ENCODE data around the gene TMEM163.
"Not testable (repeated sequence)": the region's sequence is repeated elsewhere in the genome, so short reads cannot be mapped to it uniquely, and the experiment has no call there.

Gene TMEM163

GRCh38 chr2:134718817-134719814, at the start of gene TMEM163:
TSS of gene TMEM163 (minus strand) at chr2:134719000.
- DNase-seq = peak; percentile 34

GRCh38 chr2:134766583-134766982, 47.8 kb upstream of the TMEM163 start:
- DNase-seq = no peak

GRCh38 chr2:134765987-134766386, 47.2 kb upstream of the TMEM163 start:
- no peak for DNase-seq

DNA sequence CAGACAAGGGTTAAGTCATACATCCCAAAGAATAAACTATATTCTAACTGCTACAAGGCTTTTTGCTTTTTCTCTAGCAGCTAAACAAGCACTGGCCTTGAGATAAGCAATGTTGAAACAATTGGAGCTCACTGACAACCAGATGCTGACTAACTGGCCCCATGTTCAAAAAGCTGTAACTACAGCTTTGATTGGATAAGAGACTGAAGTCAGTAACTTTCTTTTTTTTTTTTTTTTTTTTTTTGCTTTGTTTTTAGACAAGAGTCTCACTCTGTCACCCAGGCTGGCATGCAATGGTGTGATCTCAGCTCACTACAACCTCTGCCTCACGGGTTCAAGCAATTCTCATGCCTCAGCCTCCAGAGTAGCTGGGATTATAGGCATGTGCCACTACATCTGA, 45.4 kb upstream of the TMEM163 start:
- no peak for DNase-seq

GRCh38 chr2:134763164-134763710, 44.4 kb upstream of the TMEM163 start:
- no peak for DNase-seq

GRCh38 chr2:134762508-134762907, 43.7 kb upstream of the TMEM163 start:
- DNase-seq = no peak

- no peak for DNase-seq
Observed at GRCh38 chr2:134760385-134760784, 41.6 kb upstream of the TMEM163 start.

GRCh38 chr2:134758633-134759032, 39.8 kb upstream of the TMEM163 start:
- DNase-seq = no peak

GRCh38 chr2:134751981-134752380, 33.2 kb upstream of the TMEM163 start:
- not testable (repeated sequence) for DNase-seq

- DNase-seq = no peak
Observed at GRCh38 chr2:134745546-134745945, 26.7 kb upstream of the TMEM163 start.

DNA sequence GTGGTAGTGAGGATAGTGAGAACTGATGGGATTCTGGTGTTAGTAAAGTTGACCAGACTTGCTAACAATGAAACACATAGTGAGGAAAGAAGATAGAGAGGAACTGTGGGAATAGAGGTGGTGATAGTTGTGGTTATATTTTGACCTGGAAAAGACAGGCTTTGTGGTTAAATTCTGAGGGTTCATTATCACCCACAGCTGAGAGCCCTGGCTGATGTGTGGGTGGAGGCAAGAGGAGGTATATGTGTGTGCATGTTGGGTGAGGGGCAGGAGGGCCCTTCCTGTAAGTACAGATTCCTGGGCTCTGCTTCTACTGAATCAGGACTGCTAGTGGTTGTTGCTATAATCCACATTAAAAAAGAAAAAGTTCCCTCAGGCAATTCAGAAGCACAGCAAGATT, 26.2 kb upstream of the TMEM163 start:
- no peak for DNase-seq

DNA sequence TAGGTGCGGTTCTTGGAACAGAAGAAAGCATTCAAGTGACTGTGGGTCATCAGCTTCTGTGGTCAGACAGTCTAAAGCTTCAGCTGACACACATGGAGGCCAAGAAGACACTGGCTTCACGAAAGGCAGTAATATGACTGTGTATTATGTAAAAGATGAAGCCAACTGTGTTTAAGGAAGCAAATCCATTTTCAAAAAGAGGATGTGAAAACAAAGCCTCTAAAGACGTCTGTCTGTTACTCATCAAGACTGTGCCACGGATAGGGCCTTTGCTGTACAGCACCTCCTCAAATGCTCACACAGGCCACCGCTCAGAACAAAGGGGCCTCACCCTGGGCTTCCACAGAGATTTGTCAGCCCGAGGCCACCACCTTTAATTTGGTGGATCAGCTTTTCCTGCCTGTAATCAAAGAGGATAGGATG, 21.1 kb upstream of the TMEM163 start:
- DNase-seq = no peak

- no peak for DNase-seq
Observed at GRCh38 chr2:134739236-134739878, 20.6 kb upstream of the TMEM163 start.

- no peak for DNase-seq
Observed at GRCh38 chr2:134738141-134738870, 19.5 kb upstream of the TMEM163 start.

- no peak for DNase-seq
Observed at GRCh38 chr2:134737671-134738070, 18.9 kb upstream of the TMEM163 start.

GRCh38 chr2:134736167-134736880, 17.5 kb upstream of the TMEM163 start:
- DNase-seq = no peak

GRCh38 chr2:134728163-134728562, 9.4 kb upstream of the TMEM163 start:
- DNase-seq = no peak

GRCh38 chr2:134727385-134727784, 8.6 kb upstream of the TMEM163 start:
- no peak for DNase-seq

DNA sequence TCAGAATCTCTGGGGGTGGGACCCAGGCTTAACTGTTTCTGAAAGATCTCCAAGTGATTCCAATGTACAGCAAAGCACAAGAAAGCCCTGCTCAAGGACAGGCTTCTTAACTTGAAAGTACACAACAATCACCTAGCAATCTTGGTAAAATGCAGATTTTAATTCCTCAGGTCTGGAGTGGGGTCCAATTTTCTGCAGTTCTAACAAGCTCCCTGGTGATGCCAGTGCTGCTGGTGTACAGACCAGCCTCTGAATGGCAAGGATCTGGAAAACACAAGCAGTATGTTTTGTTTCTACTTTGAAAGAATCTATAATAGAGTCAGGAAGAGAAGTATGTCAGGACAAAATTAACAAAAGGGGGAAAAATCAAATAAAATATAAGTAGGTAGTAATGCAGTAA, 7.8 kb upstream of the TMEM163 start:
- no peak for DNase-seq

- no peak for DNase-seq
Observed at GRCh38 chr2:134725876-134726275, 7.1 kb upstream of the TMEM163 start.

GRCh38 chr2:134724341-134724740, 5.5 kb upstream of the TMEM163 start:
- no peak for DNase-seq

DNA sequence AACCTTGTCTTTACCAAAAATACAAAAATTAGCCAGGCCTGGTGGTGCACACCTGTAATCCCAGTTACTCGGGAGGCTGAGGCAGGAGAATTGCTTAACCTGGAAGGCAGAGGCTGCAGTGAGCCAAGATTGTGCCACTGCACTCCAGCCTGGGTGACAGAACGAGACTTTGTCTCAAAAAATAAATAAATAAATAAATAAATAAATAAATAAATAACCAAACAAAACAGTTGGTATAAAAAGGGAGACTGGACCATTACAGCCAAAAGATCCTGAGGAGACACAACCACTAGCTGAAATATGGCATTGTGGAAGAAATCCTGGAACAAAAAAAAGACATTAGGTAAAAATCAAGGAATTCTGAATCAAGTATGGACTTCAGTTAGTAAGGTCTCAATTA, 4.9 kb upstream of the TMEM163 start:
- not testable (repeated sequence) for DNase-seq

Data from activated CD4-positive, CD25-positive, alpha-beta regulatory T cell treated with anti-CD3 and anti-CD28 coated beads, Interleukin-2, amount 50 U/mL, for 72 hours (primary cell).